ENCODE data around the gene SLC25A51. TPM values are rescaled to one million over a fixed set of nuclear protein-coding genes. Genes with fewer than 3 reads are reported as not detected.
A peak's percentile ranks its signal among the peaks of the same experiment; 100 is the strongest.

Gene SLC25A51
- polyA plus RNA-seq, 1 donor (not counting 4 experiments of a cell fraction or from before 2014, with no cell fraction given): 22.2 TPM

- no peak for TF ChIP-seq EZH2 (IDR thresholded peaks at IDR 0.05; ENCODE audit: low read length)
- TF ChIP-seq, protein P1, sequence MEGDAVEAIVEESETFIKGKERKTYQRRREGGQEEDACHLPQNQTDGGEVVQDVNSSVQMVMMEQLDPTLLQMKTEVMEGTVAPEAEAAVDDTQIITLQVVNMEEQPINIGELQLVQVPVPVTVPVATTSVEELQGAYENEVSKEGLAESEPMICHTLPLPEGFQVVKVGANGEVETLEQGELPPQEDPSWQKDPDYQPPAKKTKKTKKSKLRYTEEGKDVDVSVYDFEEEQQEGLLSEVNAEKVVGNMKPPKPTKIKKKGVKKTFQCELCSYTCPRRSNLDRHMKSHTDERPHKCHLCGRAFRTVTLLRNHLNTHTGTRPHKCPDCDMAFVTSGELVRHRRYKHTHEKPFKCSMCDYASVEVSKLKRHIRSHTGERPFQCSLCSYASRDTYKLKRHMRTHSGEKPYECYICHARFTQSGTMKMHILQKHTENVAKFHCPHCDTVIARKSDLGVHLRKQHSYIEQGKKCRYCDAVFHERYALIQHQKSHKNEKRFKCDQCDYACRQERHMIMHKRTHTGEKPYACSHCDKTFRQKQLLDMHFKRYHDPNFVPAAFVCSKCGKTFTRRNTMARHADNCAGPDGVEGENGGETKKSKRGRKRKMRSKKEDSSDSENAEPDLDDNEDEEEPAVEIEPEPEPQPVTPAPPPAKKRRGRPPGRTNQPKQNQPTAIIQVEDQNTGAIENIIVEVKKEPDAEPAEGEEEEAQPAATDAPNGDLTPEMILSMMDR (optimal IDR thresholded peaks at IDR 0.05 in 1 of 3, IDR thresholded peaks at IDR 0.05 in 1 of 3, conservative IDR thresholded peaks at IDR 0.05 in 1 of 3; ENCODE audit: extremely low read depth in 1 of 3, insufficient read depth in 2 of 3, low read length in 3 of 3): no peak
- H3K27me3 ChIP-seq (ENCODE audit: control insufficient read depth, extremely low read depth, insufficient read depth, low read length): no peaks in the 10 kb centered on the region
- FAIRE-seq: no peak
- H3K4me1 ChIP-seq (ENCODE audit: control insufficient read depth, extremely low read depth, insufficient read depth, low read length): peaks cover 37% of the 10 kb centered on the region
- peaks cover 5% of the 10 kb centered on the region for H3K79me2 ChIP-seq (ENCODE audit: control insufficient read depth, insufficient read depth, low read length)
- H2AFZ ChIP-seq (ENCODE audit: control insufficient read depth, low read length): no peak overlapping the region
- H3K36me3 ChIP-seq (ENCODE audit: control insufficient read depth in 2 of 2, extremely low read depth in 1 of 2, insufficient read depth in 2 of 2, low read length in 2 of 2): peaks cover 32 to 45% of the 10 kb centered on the region in 2 experiments
- peaks cover 3% of the 10 kb centered on the region for H3K9me1 ChIP-seq (ENCODE audit: control insufficient read depth, extremely low read depth, insufficient read depth, low read length)
- no peak overlapping the region for H3K4me2 ChIP-seq (ENCODE audit: control insufficient read depth, extremely low read depth, insufficient read depth, low read depth, low read length)
- H3K4me3 ChIP-seq (ENCODE audit: control insufficient read depth in 2 of 3, extremely low read depth in 1 of 3, insufficient read depth in 2 of 3, low read depth in 1 of 3, low read length in 3 of 3): no peak overlapping the region
- DNase-seq (ENCODE audit: low read depth, low spot score): no peak
- H4K20me1 ChIP-seq (ENCODE audit: control insufficient read depth, extremely low read depth, insufficient read depth, low read length): peaks cover 6% of the 10 kb centered on the region
- dilution Hi-C loops (cut with MboI; ENCODE audit: extremely low pct_ligation_motif_present, low sequenced_read_pairs): no loop called here
- H3K9ac ChIP-seq (ENCODE audit: control insufficient read depth, extremely low read depth, insufficient read depth, low read length): no peak overlapping the region
- H3K27ac ChIP-seq (ENCODE audit: control insufficient read depth, insufficient read depth, low read length): no peak overlapping the region
- H3K9me3 ChIP-seq (ENCODE audit: control insufficient read depth, low read depth, low read length): no peaks in the 10 kb centered on the region
These were observed 46.6 kb upstream of the SLC25A51 start for GRCh38 chr9:37950561-37950960.

DNA sequence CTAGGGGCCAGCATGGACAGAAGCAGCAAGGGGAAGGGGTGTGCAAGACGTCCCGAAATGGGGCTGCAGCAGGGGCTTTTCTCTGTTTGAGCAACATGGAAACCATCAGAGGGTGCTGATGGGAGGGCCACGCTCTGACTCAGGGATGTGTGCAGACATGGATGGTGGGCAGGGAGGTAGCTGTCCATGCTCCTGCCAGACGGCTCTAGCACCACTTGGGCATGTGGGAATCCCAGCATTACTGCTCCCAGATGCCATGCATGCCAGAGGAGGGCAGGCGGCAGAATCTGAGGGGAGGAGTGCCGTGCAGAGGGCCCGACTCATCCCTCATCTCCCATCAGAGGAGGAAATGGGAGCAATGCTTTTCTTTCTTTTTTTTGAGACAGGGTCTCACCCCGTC is 45.6 kb upstream of the SLC25A51 start:
- no peak for DNase-seq (ENCODE audit: low read depth, low spot score)
- Histone ChIP-seq H3K36me3 (ENCODE audit: control insufficient read depth in 2 of 2, extremely low read depth in 1 of 2, insufficient read depth in 2 of 2, low read length in 2 of 2) (peaks cover 38 to 52% of the 10 kb centered on the region in 2 experiments), H3K9me1 (ENCODE audit: control insufficient read depth, extremely low read depth, insufficient read depth, low read length) (peaks cover 6% of the 10 kb centered on the region), H3K9ac (ENCODE audit: control insufficient read depth, extremely low read depth, insufficient read depth, low read length) (no peak overlapping the region), H3K4me3 (ENCODE audit: control insufficient read depth in 2 of 3, extremely low read depth in 1 of 3, insufficient read depth in 2 of 3, low read depth in 1 of 3, low read length in 3 of 3) (no peak overlapping the region), H3K79me2 (ENCODE audit: control insufficient read depth, insufficient read depth, low read length) (peaks cover 5% of the 10 kb centered on the region), H3K9me3 (ENCODE audit: control insufficient read depth, low read depth, low read length) (no peaks in the 10 kb centered on the region), H3K27me3 (ENCODE audit: control insufficient read depth, extremely low read depth, insufficient read depth, low read length) (no peaks in the 10 kb centered on the region), H3K27ac (ENCODE audit: control insufficient read depth, insufficient read depth, low read length) (no peak overlapping the region), H3K4me1 (ENCODE audit: control insufficient read depth, extremely low read depth, insufficient read depth, low read length) (peaks cover 39% of the 10 kb centered on the region), H3K4me2 (ENCODE audit: control insufficient read depth, extremely low read depth, insufficient read depth, low read depth, low read length) (no peak overlapping the region), H4K20me1 (ENCODE audit: control insufficient read depth, extremely low read depth, insufficient read depth, low read length) (peaks cover 6% of the 10 kb centered on the region), H2AFZ (ENCODE audit: control insufficient read depth, low read length) (no peak overlapping the region)
- dilution Hi-C loops (cut with MboI; ENCODE audit: extremely low pct_ligation_motif_present, low sequenced_read_pairs): no loop called here
- FAIRE-seq: peak; percentile 5
- TF ChIP-seq, protein P1 (optimal IDR thresholded peaks at IDR 0.05 in 1 of 3, IDR thresholded peaks at IDR 0.05 in 1 of 3, conservative IDR thresholded peaks at IDR 0.05 in 1 of 3; ENCODE audit: extremely low read depth in 1 of 3, insufficient read depth in 2 of 3, low read length in 3 of 3): no peak
- no peak for TF ChIP-seq EZH2 (IDR thresholded peaks at IDR 0.05; ENCODE audit: low read length)

Measured in keratinocyte (primary cell).